ENCODE data around the gene CMIP.

CMIP gene

GRCh38 chr16:81647527-81647926, 202.9 kb downstream of the CMIP start:
- Histone ChIP-seq H3K9me3 (ENCODE audit: control insufficient read depth, low read length) (no peaks in the 10 kb centered on the region), H3K4me1 (ENCODE audit: control insufficient read depth, insufficient read depth, low read length) (peaks cover 44% of the 10 kb centered on the region), H3K36me3 (ENCODE audit: control insufficient read depth, insufficient read depth, low read length) (no peaks in the 10 kb centered on the region), H3K27me3 (ENCODE audit: control insufficient read depth, insufficient read depth, low read length, poor library complexity, severe bottlenecking) (no peaks in the 10 kb centered on the region), H3K27ac (ENCODE audit: insufficient read depth, low read depth, low read length, poor library complexity, severe bottlenecking) (no peak overlapping the region), H3K4me3 (ENCODE audit: insufficient read depth, low read depth, low read length) (no peak overlapping the region)
- WGBS, 2 experiments, result 66 to 68% methylated on average over 6 of the region's 8 CpGs

- Histone ChIP-seq H3K27me3 (ENCODE audit: control insufficient read depth, insufficient read depth, low read length, poor library complexity, severe bottlenecking) (no peaks in the 10 kb centered on the region), H3K36me3 (ENCODE audit: control insufficient read depth, insufficient read depth, low read length) (no peaks in the 10 kb centered on the region), H3K27ac (ENCODE audit: insufficient read depth, low read depth, low read length, poor library complexity, severe bottlenecking) (no peak overlapping the region), H3K4me1 (ENCODE audit: control insufficient read depth, insufficient read depth, low read length) (peaks cover 51% of the 10 kb centered on the region), H3K4me3 (ENCODE audit: insufficient read depth, low read depth, low read length) (no peak overlapping the region), H3K9me3 (ENCODE audit: control insufficient read depth, low read length) (no peaks in the 10 kb centered on the region)
- WGBS, 2 experiments, result 95 to 97% methylated on average over 14 of the region's 14 CpGs
Measured at GRCh38 chr16:81649561-81650184, 205.1 kb downstream of the CMIP start.

DNA sequence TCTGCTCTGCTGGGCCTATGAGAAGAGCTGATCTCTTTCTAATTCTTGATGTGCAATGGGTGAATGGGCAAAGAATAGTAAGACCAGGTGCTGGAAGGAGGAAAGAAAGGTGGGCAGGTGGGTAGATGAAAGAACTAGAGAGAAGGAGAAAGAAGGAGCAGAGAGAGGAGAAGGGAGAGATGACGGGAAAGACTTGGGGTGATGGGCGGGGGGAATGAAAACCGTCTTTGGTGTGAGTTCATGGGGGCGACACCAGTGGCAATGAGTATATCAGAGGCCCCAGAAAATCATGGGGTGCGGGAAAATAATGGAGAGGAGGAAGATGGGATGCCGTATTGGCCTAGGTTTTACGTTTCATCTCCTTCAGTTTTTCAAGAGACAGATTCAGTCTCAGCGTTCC, 205.7 kb downstream of the CMIP start:
- Histone ChIP-seq H3K36me3 (ENCODE audit: control insufficient read depth, insufficient read depth, low read length) (no peaks in the 10 kb centered on the region), H3K27me3 (ENCODE audit: control insufficient read depth, insufficient read depth, low read length, poor library complexity, severe bottlenecking) (no peaks in the 10 kb centered on the region), H3K4me3 (ENCODE audit: insufficient read depth, low read depth, low read length) (no peak overlapping the region), H3K9me3 (ENCODE audit: control insufficient read depth, low read length) (no peaks in the 10 kb centered on the region), H3K27ac (ENCODE audit: insufficient read depth, low read depth, low read length, poor library complexity, severe bottlenecking) (peak overlapping the region; percentile 18), H3K4me1 (ENCODE audit: control insufficient read depth, insufficient read depth, low read length) (peaks cover 47% of the 10 kb centered on the region)
- WGBS, 2 experiments, result 90 to 92% methylated on average over 8 of the region's 8 CpGs

DNA sequence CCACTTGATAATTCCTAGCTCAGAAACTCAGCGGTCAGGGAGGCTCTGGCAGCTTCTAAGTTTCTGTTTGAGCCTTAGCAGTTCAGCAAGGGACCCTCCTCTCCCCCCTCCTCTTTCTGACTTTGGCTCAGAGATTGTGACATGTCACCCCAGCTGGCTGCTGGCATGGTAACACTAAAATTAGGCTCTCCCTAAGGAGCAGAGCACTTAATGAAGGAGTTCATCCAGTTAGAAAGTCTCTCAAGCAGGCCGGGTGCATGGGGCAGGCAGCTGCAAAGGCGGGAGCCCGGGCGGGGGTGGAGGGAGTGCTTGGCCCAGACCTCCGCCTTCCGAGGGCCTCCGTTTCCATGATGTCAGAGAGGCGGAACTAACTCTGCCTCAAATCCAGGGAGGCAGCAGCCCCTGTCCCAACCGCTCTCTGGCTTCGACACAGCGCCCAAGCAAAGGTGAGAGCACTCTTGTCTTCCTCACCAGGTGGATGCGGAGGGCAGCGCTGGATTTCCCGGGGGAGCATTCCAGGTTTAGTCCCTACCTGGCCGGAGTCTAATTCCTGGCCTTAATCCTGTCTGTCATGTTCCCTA, 206.5 kb downstream of the CMIP start:
- Histone ChIP-seq H3K27ac (ENCODE audit: insufficient read depth, low read depth, low read length, poor library complexity, severe bottlenecking) (peak overlapping the region; percentile 18), H3K4me1 (ENCODE audit: control insufficient read depth, insufficient read depth, low read length) (peaks cover 47% of the 10 kb centered on the region), H3K27me3 (ENCODE audit: control insufficient read depth, insufficient read depth, low read length, poor library complexity, severe bottlenecking) (no peaks in the 10 kb centered on the region), H3K36me3 (ENCODE audit: control insufficient read depth, insufficient read depth, low read length) (no peaks in the 10 kb centered on the region), H3K4me3 (ENCODE audit: insufficient read depth, low read depth, low read length) (no peak overlapping the region), H3K9me3 (ENCODE audit: control insufficient read depth, low read length) (no peaks in the 10 kb centered on the region)
- WGBS, 2 experiments, result 57 to 62% methylated on average over 16 of the region's 16 CpGs

GRCh38 chr16:81651758-81652718, 207.4 kb downstream of the CMIP start:
- Histone ChIP-seq H3K4me3 (ENCODE audit: insufficient read depth, low read depth, low read length) (no peak overlapping the region), H3K27ac (ENCODE audit: insufficient read depth, low read depth, low read length, poor library complexity, severe bottlenecking) (peak overlapping the region; percentile 59)
- WGBS, 2 experiments, result 62 to 64% methylated on average over 17 to 19 of the region's 19 CpGs

DNA sequence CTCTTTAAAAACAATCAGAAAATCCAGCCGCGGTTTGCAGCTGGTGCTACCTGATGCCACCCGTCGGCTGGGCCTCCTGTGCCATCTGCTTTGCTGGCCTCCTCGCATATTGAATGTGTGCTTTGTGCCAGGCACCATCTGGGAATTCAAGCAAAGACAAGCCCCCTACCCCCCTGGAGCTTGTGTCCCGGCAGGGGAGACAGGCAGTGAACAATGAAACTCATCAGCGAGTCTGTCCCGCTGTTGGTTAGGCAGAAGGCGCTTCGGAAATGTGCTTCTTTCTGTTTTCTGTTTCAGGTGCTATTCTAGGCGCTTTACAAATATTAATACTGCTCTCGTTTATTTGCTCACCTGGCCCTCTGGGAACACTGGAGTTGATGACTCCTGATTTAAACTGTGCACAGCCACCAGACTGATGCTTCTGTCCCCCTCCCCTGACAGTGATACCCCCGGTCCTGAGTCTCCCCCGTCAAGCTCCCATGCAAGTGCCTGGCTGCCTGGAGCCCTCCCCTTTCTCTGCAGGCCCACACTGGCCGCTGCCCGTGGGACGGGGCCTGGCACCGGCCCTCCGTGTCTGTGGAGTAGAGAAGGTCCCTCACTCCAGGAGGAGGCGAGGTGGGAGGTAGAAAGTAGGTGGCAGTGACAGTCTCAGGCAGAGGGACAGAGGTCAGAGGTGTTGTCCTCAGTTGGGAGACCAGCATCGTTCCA, 208.3 kb downstream of the CMIP start:
- WGBS, 2 experiments, result 41 to 42% methylated on average over 21 of the region's 21 CpGs
- peak overlapping the region; percentile 59 for H3K27ac ChIP-seq (ENCODE audit: insufficient read depth, low read depth, low read length, poor library complexity, severe bottlenecking)
- no peak overlapping the region for H3K4me3 ChIP-seq (ENCODE audit: insufficient read depth, low read depth, low read length)
- H3K4me1 ChIP-seq (ENCODE audit: control insufficient read depth, insufficient read depth, low read length), result peaks cover 46% of the 10 kb centered on the region
- H3K36me3 ChIP-seq (ENCODE audit: control insufficient read depth, insufficient read depth, low read length), result peaks cover 5% of the 10 kb centered on the region
- no peaks in the 10 kb centered on the region for H3K27me3 ChIP-seq (ENCODE audit: control insufficient read depth, insufficient read depth, low read length, poor library complexity, severe bottlenecking)
- H3K9me3 ChIP-seq (ENCODE audit: control insufficient read depth, low read length), result no peaks in the 10 kb centered on the region

More at GRCh38 chr16:81651758-81652718, 207.4 kb downstream of the CMIP start:
- H3K27me3 ChIP-seq (ENCODE audit: control insufficient read depth, insufficient read depth, low read length, poor library complexity, severe bottlenecking), result no peaks in the 10 kb centered on the region
- H3K36me3 ChIP-seq (ENCODE audit: control insufficient read depth, insufficient read depth, low read length), result no peaks in the 10 kb centered on the region
- H3K4me1 ChIP-seq (ENCODE audit: control insufficient read depth, insufficient read depth, low read length), result peaks cover 47% of the 10 kb centered on the region
- H3K9me3 ChIP-seq (ENCODE audit: control insufficient read depth, low read length), result no peaks in the 10 kb centered on the region

GRCh38 chr16:81654346-81654745, 209.7 kb downstream of the CMIP start:
- WGBS, 2 experiments, result 100% methylated on average over 1 of the region's 1 CpG
- H3K4me1 ChIP-seq (ENCODE audit: control insufficient read depth, insufficient read depth, low read length), result peaks cover 37% of the 10 kb centered on the region
- H3K9me3 ChIP-seq (ENCODE audit: control insufficient read depth, low read length), result no peaks in the 10 kb centered on the region
- no peak overlapping the region for H3K4me3 ChIP-seq (ENCODE audit: insufficient read depth, low read depth, low read length)
- H3K27ac ChIP-seq (ENCODE audit: insufficient read depth, low read depth, low read length, poor library complexity, severe bottlenecking), result no peak overlapping the region
- H3K36me3 ChIP-seq (ENCODE audit: control insufficient read depth, insufficient read depth, low read length), result peaks cover 5% of the 10 kb centered on the region
- no peaks in the 10 kb centered on the region for H3K27me3 ChIP-seq (ENCODE audit: control insufficient read depth, insufficient read depth, low read length, poor library complexity, severe bottlenecking)

DNA sequence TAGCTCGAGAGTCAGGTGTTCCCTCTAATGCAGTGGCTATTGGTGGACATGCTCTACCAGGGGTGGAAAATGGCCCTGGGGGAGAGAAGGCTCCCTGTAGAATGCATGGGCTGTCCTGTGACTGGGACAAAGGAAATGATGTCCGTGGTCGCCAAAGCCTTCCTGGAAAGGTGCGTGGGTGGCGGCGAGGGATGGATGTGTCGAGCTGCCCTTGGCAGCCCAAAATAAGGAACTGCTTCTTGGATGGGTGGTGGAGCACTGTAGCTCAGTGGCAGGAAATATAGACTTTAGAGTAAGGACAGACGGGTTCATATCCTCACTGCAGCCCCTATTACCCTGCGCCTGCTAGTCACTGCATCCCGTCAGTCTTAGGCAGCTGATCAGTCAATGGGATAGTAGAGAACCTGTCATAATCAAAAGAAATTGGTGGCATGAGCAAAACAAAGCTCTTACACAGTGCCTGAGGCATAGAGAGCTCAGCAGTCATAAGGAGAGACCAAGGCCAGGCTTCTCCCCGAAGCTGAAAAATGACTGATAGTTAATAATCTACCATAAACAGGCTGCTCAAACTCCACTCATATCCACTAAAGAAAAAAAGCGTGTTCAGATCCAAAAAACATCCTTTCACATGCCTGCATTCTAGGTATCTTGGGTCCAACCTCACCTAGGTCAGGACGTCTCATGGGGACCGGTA, 211.0 kb downstream of the CMIP start:
- Histone ChIP-seq H3K36me3 (ENCODE audit: control insufficient read depth, insufficient read depth, low read length) (peaks cover 5% of the 10 kb centered on the region), H3K4me3 (ENCODE audit: insufficient read depth, low read depth, low read length) (no peak overlapping the region), H3K27me3 (ENCODE audit: control insufficient read depth, insufficient read depth, low read length, poor library complexity, severe bottlenecking) (no peaks in the 10 kb centered on the region)

GRCh38 chr16:81657224-81657623, 212.6 kb downstream of the CMIP start:
- 91 to 92% methylated on average over 8 of the region's 8 CpGs for WGBS, 2 experiments
- Histone ChIP-seq H3K27me3 (ENCODE audit: control insufficient read depth, insufficient read depth, low read length, poor library complexity, severe bottlenecking) (no peaks in the 10 kb centered on the region), H3K27ac (ENCODE audit: insufficient read depth, low read depth, low read length, poor library complexity, severe bottlenecking) (no peak overlapping the region), H3K4me3 (ENCODE audit: insufficient read depth, low read depth, low read length) (no peak overlapping the region), H3K36me3 (ENCODE audit: control insufficient read depth, insufficient read depth, low read length) (peaks cover 5% of the 10 kb centered on the region), H3K9me3 (ENCODE audit: control insufficient read depth, low read length) (no peaks in the 10 kb centered on the region), H3K4me1 (ENCODE audit: control insufficient read depth, insufficient read depth, low read length) (peaks cover 18% of the 10 kb centered on the region)

More for the DNA sequence above, 211.0 kb downstream of the CMIP start:
- 95 to 96% methylated on average over 14 of the region's 14 CpGs for WGBS, 2 experiments
- Histone ChIP-seq H3K9me3 (ENCODE audit: control insufficient read depth, low read length) (no peaks in the 10 kb centered on the region), H3K4me1 (ENCODE audit: control insufficient read depth, insufficient read depth, low read length) (peaks cover 27% of the 10 kb centered on the region), H3K27ac (ENCODE audit: insufficient read depth, low read depth, low read length, poor library complexity, severe bottlenecking) (no peak overlapping the region)
